ENCODE measurements around the gene BCAS1. TPM values are rescaled to one million over a fixed set of nuclear protein-coding genes. Genes with fewer than 3 reads are reported as not detected.

BCAS1 gene
- total RNA-seq, 1 donor from 2014 or later: 0.04 TPM

DNA sequence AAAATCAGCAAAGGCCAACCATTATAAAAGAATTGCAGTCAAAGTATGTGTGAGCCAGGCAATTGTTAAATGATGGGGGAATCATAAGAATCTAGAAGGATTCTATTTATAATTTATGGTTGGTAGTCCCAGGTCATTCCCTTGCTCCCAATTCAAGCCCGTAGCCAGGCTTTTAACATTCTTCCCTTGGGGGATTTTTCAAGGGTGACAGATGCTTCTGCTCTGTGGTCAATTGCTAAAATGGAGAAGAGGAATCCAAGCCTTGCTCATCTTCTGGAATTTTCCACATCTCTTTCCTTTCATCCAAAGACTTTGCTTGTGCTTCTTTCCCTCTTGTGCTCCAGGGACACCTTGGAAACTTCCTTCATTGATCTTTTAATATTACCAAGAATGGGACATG lies 18.0 kb upstream of the BCAS1 start:
- Histone ChIP-seq H3K36me3 (ENCODE audit: control insufficient read depth, insufficient read depth, low read length) (no peaks in the 10 kb centered on the region), H3K4me3 (ENCODE audit: low read depth, low read length) (no peak overlapping the region), H3K27me3 (ENCODE audit: control insufficient read depth, insufficient read depth, low read length) (peaks cover 2% of the 10 kb centered on the region)
- TF ChIP-seq, protein P1, sequence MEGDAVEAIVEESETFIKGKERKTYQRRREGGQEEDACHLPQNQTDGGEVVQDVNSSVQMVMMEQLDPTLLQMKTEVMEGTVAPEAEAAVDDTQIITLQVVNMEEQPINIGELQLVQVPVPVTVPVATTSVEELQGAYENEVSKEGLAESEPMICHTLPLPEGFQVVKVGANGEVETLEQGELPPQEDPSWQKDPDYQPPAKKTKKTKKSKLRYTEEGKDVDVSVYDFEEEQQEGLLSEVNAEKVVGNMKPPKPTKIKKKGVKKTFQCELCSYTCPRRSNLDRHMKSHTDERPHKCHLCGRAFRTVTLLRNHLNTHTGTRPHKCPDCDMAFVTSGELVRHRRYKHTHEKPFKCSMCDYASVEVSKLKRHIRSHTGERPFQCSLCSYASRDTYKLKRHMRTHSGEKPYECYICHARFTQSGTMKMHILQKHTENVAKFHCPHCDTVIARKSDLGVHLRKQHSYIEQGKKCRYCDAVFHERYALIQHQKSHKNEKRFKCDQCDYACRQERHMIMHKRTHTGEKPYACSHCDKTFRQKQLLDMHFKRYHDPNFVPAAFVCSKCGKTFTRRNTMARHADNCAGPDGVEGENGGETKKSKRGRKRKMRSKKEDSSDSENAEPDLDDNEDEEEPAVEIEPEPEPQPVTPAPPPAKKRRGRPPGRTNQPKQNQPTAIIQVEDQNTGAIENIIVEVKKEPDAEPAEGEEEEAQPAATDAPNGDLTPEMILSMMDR (IDR thresholded peaks at IDR 0.05; ENCODE audit: insufficient read depth, low read length, poor library complexity, severe bottlenecking): no peak
- DNase-seq (ENCODE audit: low read depth): no peak

DNA sequence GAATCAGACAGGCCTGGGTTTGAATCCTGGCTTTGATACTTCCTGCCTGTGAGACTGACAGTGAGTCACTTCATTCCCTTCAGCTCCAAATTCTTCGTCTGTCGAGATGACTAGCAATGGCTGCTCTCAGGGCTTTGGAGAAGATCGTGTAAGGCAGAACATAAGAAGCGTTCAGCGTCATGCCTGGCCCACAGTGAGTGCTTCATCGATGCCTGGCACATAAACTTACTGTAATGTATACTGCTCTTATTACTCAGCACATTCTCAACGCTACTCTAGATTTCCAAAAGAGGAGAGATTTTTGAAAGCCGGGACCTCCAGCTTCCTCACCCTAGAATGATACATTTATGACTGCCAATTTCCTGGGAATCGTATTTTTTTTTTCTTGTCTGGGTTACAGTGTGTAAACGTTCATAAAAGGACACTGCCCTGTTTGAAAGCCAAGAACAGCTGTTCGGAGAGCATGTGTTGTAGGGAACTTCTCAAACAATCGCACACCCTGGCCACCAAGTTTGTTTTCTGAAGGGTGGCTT lies 16.2 kb upstream of the BCAS1 start:
- no peaks in the 10 kb centered on the region for H3K36me3 ChIP-seq (ENCODE audit: control insufficient read depth, insufficient read depth, low read length)
- H3K27me3 ChIP-seq (ENCODE audit: control insufficient read depth, insufficient read depth, low read length): peaks cover 2% of the 10 kb centered on the region
- DNase-seq (ENCODE audit: low read depth): no peak
- no peak overlapping the region for H3K4me3 ChIP-seq (ENCODE audit: low read depth, low read length)
- TF ChIP-seq, protein P1 (IDR thresholded peaks at IDR 0.05; ENCODE audit: insufficient read depth, low read length, poor library complexity, severe bottlenecking): no peak

DNA sequence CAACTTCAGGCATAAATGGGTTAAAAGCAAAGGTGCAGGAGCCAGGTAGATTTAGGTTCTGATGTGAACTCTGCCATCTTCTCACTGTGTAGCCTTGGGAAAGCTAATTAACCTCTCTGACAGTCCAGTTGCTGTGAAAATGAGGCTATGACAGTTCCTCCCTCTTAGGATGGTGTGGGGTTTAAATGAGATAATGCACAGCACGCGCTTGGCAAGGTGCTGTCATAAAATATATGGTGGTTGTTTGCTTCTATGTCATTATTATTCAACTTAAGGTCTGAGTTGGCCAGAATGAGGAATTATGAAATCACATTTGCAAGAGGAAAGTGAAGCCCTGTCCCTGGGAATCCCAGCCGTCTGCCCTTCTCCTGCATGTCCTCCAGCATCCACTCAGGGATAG lies 15.5 kb upstream of the BCAS1 start:
- no peak overlapping the region for H3K4me3 ChIP-seq (ENCODE audit: low read depth, low read length)
- peaks cover 2% of the 10 kb centered on the region for H3K27me3 ChIP-seq (ENCODE audit: control insufficient read depth, insufficient read depth, low read length)
- H3K36me3 ChIP-seq (ENCODE audit: control insufficient read depth, insufficient read depth, low read length): no peaks in the 10 kb centered on the region
- TF ChIP-seq, protein P1 (IDR thresholded peaks at IDR 0.05; ENCODE audit: insufficient read depth, low read length, poor library complexity, severe bottlenecking): no peak
- no peak for DNase-seq (ENCODE audit: low read depth)

DNA sequence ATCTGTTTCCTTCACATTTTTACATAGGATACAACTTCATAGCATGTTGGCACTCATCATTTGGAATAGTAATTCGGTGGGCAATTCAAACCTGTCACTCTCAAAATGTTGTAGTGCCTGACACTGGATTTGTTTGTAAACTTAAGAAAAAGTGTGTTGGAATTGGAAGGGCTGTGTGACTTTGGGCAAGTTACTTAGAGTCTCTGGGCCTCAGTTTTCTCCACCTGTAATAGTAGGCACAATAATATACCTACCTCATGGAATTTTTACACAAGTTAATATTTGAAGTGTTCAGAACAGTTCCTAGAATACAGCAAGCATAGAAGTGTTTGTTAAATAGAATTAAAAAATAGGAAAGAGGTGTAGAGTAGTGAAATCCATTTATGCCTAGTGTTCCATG lies 15.0 kb upstream of the BCAS1 start:
- TF ChIP-seq, protein P1 (IDR thresholded peaks at IDR 0.05; ENCODE audit: insufficient read depth, low read length, poor library complexity, severe bottlenecking): no peak
- Histone ChIP-seq H3K4me3 (ENCODE audit: low read depth, low read length) (no peak overlapping the region), H3K27me3 (ENCODE audit: control insufficient read depth, insufficient read depth, low read length) (no peaks in the 10 kb centered on the region), H3K36me3 (ENCODE audit: control insufficient read depth, insufficient read depth, low read length) (no peaks in the 10 kb centered on the region)
- no peak for DNase-seq (ENCODE audit: low read depth)

DNA sequence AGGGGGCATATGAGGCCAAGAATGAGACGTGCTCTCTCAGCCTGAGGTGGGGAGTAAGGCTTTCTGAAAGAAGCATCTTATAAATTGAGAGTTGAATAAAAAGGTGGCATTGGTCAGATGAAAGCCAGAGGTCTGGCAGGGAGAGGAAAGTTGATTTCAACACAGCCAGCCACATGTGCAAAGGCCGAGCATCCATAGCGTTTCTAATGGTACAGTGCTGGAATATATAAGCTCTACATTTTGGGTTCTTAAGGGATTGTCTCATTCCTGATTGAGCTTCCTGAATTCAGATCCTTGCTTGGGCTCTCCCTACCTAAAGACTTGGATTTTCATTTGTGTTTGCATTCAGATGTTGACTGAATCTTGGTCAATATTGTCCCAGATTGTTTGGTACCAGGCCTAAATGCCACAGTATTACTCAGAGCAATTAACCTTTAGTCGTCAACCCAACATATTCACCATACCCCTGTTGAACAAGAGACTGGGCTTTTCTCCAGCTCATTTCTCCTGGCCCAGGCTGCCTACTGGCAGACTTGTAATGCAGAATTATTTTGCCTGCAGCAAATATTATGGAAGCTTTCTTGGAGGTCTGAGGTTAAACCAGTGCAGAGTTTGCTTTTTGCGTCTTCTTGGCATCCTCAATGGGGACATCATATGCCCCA lies 14.5 kb upstream of the BCAS1 start:
- H3K27me3 ChIP-seq (ENCODE audit: control insufficient read depth, insufficient read depth, low read length): no peaks in the 10 kb centered on the region
- no peak overlapping the region for H3K4me3 ChIP-seq (ENCODE audit: low read depth, low read length)
- TF ChIP-seq, protein P1 (IDR thresholded peaks at IDR 0.05; ENCODE audit: insufficient read depth, low read length, poor library complexity, severe bottlenecking): no peak
- no peak for DNase-seq (ENCODE audit: low read depth)
- H3K36me3 ChIP-seq (ENCODE audit: control insufficient read depth, insufficient read depth, low read length): no peaks in the 10 kb centered on the region

DNA sequence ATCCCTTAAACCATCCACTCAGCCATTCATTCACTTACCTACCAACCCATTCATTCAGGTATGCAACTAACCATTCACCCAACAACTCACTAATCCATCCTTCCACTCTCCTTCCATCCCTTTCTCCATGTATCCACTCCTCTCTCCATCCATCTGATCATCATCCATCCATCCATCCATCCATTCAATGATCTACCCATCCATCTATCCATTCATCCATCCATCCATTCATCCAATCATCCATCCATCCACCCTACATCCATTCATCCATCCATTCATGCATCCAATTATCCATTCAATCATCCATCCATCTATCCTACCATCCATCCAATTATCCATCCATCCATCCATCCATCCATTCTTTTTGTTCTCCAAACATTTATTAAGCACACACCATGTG lies 13.8 kb upstream of the BCAS1 start:
- Histone ChIP-seq H3K27me3 (ENCODE audit: control insufficient read depth, insufficient read depth, low read length) (no peaks in the 10 kb centered on the region), H3K36me3 (ENCODE audit: control insufficient read depth, insufficient read depth, low read length) (no peaks in the 10 kb centered on the region), H3K4me3 (ENCODE audit: low read depth, low read length) (no peak overlapping the region)
- TF ChIP-seq, protein P1 (IDR thresholded peaks at IDR 0.05; ENCODE audit: insufficient read depth, low read length, poor library complexity, severe bottlenecking): no peak
- DNase-seq (ENCODE audit: low read depth): no peak

All from kidney epithelial cell (primary cell).